ENCODE results near the gene DOK1.

GRCh38 chr2:74531666-74532065 lies 22.9 kb upstream of the DOK1 start:
- TF ChIP-seq POLR2AphosphoS5 (IDR thresholded peaks at IDR 0.05; ENCODE audit: low read depth, low read length) (no peak), CTCF (IDR thresholded peaks at IDR 0.05) (no peak), TCF7L2 (IDR thresholded peaks at IDR 0.05; ENCODE audit: low read depth, low read length) (no peak), REST (IDR thresholded peaks at IDR 0.05; ENCODE audit: insufficient read depth in 1 of 2, low read depth in 2 of 2, low read length in 1 of 2) (no peak), SIN3A (IDR thresholded peaks at IDR 0.05; ENCODE audit: borderline replicate concordance, insufficient read depth, low read depth, low read length) (no peak)

Measured in Panc1 (cell line).